ENCODE results near the gene MAPK1IP1L. TPM values are rescaled to one million over a fixed set of nuclear protein-coding genes. Genes with fewer than 3 reads are reported as not detected.
A peak's percentile ranks its signal among the peaks of the same experiment; 100 is the strongest.

MAPK1IP1L gene
- total and polyA plus RNA-seq, 2 of the 13 experiments (the other 11 are each of a cell fraction or from before 2014, with no cell fraction given): 27.8 to 68.4 TPM

- TF ChIP-seq, protein P1, sequence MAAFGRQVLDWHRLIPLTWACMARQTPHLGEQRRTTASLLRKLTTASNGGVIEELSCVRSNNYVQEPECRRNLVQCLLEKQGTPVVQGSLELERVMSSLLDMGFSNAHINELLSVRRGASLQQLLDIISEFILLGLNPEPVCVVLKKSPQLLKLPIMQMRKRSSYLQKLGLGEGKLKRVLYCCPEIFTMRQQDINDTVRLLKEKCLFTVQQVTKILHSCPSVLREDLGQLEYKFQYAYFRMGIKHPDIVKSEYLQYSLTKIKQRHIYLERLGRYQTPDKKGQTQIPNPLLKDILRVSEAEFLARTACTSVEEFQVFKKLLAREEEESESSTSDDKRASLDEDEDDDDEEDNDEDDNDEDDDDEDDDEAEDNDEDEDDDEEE (CRISPR knock-in tag; IDR thresholded peaks at IDR 0.05): peak; percentile 90
- peak; percentile 63; the same call in 1 of the 2 replicates for TF ChIP-seq RXRA (CRISPR knock-in tag; IDR thresholded peaks at IDR 0.05)
- TF ChIP-seq ZNF362 (CRISPR knock-in tag; IDR thresholded peaks at IDR 0.05; ENCODE audit: borderline replicate concordance): peak; percentile 66; the same call in 1 of the 2 replicates
- peak; percentile 66; the same call in 1 of the 2 replicates for TF ChIP-seq CREBL2 (CRISPR knock-in tag; IDR thresholded peaks at IDR 0.05; ENCODE audit: borderline replicate concordance)
- TF ChIP-seq ZNF569 (CRISPR knock-in tag; IDR thresholded peaks at IDR 0.05; ENCODE audit: borderline replicate concordance): no peak
- TF ChIP-seq TEF (CRISPR knock-in tag; IDR thresholded peaks at IDR 0.05): 0 out of 2 replicates have a peak, but pooled peaks have one; percentile 39
- TF ChIP-seq, protein P2, sequence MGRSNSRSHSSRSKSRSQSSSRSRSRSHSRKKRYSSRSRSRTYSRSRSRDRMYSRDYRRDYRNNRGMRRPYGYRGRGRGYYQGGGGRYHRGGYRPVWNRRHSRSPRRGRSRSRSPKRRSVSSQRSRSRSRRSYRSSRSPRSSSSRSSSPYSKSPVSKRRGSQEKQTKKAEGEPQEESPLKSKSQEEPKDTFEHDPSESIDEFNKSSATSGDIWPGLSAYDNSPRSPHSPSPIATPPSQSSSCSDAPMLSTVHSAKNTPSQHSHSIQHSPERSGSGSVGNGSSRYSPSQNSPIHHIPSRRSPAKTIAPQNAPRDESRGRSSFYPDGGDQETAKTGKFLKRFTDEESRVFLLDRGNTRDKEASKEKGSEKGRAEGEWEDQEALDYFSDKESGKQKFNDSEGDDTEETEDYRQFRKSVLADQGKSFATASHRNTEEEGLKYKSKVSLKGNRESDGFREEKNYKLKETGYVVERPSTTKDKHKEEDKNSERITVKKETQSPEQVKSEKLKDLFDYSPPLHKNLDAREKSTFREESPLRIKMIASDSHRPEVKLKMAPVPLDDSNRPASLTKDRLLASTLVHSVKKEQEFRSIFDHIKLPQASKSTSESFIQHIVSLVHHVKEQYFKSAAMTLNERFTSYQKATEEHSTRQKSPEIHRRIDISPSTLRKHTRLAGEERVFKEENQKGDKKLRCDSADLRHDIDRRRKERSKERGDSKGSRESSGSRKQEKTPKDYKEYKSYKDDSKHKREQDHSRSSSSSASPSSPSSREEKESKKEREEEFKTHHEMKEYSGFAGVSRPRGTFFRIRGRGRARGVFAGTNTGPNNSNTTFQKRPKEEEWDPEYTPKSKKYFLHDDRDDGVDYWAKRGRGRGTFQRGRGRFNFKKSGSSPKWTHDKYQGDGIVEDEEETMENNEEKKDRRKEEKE (IDR thresholded peaks at IDR 0.05): no peak
- TF ChIP-seq, protein P3, sequence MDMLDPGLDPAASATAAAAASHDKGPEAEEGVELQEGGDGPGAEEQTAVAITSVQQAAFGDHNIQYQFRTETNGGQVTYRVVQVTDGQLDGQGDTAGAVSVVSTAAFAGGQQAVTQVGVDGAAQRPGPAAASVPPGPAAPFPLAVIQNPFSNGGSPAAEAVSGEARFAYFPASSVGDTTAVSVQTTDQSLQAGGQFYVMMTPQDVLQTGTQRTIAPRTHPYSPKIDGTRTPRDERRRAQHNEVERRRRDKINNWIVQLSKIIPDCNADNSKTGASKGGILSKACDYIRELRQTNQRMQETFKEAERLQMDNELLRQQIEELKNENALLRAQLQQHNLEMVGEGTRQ (IDR thresholded peaks at IDR 0.05; ENCODE audit: low read depth, low read length): no peak
- TF ChIP-seq, protein P3 (CRISPR knock-in tag; IDR thresholded peaks at IDR 0.05; ENCODE audit: borderline replicate concordance): no peak
- TF ChIP-seq KDM1A (CRISPR knock-in tag; IDR thresholded peaks at IDR 0.05): no peak
- TF ChIP-seq, protein P4, sequence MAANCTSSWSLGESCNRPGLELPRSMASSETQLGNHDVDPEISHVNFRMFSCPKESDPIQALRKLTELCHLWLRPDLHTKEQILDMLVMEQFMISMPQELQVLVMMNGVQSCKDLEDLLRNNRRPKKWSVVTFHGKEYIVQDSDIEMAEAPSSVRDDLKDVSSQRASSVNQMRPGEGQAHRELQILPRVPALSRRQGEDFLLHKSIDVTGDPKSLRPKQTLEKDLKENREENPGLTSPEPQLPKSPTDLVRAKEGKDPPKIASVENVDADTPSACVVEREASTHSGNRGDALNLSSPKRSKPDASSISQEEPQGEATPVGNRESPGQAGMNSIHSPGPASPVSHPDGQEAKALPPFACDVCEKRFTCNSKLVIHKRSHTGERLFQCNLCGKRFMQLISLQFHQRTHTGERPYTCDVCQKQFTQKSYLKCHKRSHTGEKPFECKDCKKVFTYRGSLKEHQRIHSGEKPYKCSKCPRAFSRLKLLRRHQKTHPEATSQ (CRISPR knock-in tag; IDR thresholded peaks at IDR 0.05; ENCODE audit: borderline replicate concordance): peak; percentile 89; the same call in 1 of the 2 replicates
- peak; percentile 82 for TF ChIP-seq HES4 (CRISPR knock-in tag; IDR thresholded peaks at IDR 0.05; ENCODE audit: borderline replicate concordance)
- TF ChIP-seq, protein P5, sequence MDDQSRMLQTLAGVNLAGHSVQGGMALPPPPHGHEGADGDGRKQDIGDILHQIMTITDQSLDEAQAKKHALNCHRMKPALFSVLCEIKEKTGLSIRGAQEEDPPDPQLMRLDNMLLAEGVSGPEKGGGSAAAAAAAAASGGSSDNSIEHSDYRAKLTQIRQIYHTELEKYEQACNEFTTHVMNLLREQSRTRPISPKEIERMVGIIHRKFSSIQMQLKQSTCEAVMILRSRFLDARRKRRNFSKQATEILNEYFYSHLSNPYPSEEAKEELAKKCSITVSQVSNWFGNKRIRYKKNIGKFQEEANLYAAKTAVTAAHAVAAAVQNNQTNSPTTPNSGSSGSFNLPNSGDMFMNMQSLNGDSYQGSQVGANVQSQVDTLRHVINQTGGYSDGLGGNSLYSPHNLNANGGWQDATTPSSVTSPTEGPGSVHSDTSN (CRISPR knock-in tag; IDR thresholded peaks at IDR 0.05; ENCODE audit: borderline replicate concordance): peak; percentile 63; the same call in 1 of the 2 replicates
Measured at GRCh38 chr14:55051423-55052268, at the start of gene MAPK1IP1L (continued).

Data from HepG2 (cell line).